ENCODE data around the gene UTP18. TPM values are rescaled to one million over a fixed set of nuclear protein-coding genes. Genes with fewer than 3 reads are reported as not detected.

The UTP18 gene
- total RNA-seq, result 10 to 100 TPM; 23.4 to 45.4 (median 36.2) TPM

- peak in 2 of 4 donors; percentile 62 to 66 for TF ChIP-seq POLR2A (IDR thresholded peaks at IDR 0.05)
- TF ChIP-seq CTCF (IDR thresholded peaks at IDR 0.05), result no peak
- H3K27me3 ChIP-seq, result no peaks in the 10 kb centered on the region
- H3K27ac ChIP-seq, result peak within 1 kb of the TSS; percentile 92 to 98 (median 96)
- H3K4me1 ChIP-seq, result peaks cover 12 to 66% (median 44%) of the 10 kb centered on the region in 3 donors
- intact Hi-C loops (cut with DNase I), result no loop called here
- WGBS, 2 donors, result 0% methylated on average over 4 of the region's 93 CpGs
- peaks cover 0 to 42% (median 0%) of the 10 kb centered on the region in 3 donors for H3K36me3 ChIP-seq
- H3K4me3 ChIP-seq, result peak within 1 kb of the TSS; percentile 79 to 96 (median 82)
- DNase-seq, result peak; percentile 89
- no peaks in the 10 kb centered on the region for H3K9me3 ChIP-seq
Measured at GRCh38 chr17:51260237-51261023, at the start of gene UTP18. Gene UTP18 (plus strand): TSS chr17:51260546. CDS start chr17:51260585, 39 bp downstream.

- DNase-seq, result no peak
- Histone ChIP-seq H3K9me3 (no peaks in the 10 kb centered on the region), H3K4me3 (no peak overlapping the region), H3K36me3 (peaks cover 5 to 100% (median 7%) of the 10 kb centered on the region in 3 donors), H3K4me1 (no peaks in the 10 kb centered on the region), H3K27ac (no peak overlapping the region), H3K27me3 (no peaks in the 10 kb centered on the region)
- intact Hi-C loops (cut with DNase I), result no loop called here
- TF ChIP-seq CTCF (IDR thresholded peaks at IDR 0.05) (no peak), POLR2A (IDR thresholded peaks at IDR 0.05) (no peak)
- 86 to 88% methylated on average over 1 of the region's 1 CpG for WGBS, 2 donors
Measured at GRCh38 chr17:51214920-51215319, 45.4 kb upstream of the UTP18 start.

- intact Hi-C loops (cut with DNase I), result no loop called here
- Histone ChIP-seq H3K4me3 (no peak overlapping the region), H3K27me3 (no peaks in the 10 kb centered on the region), H3K9me3 (no peaks in the 10 kb centered on the region), H3K36me3 (peaks cover 4 to 100% (median 5%) of the 10 kb centered on the region in 3 donors), H3K27ac (no peak overlapping the region), H3K4me1 (no peaks in the 10 kb centered on the region)
- 82 to 100% methylated on average over 1 of the region's 1 CpG for WGBS, 2 donors
- DNase-seq, result no peak
- TF ChIP-seq POLR2A (IDR thresholded peaks at IDR 0.05), result no peak
- TF ChIP-seq CTCF (IDR thresholded peaks at IDR 0.05), result no peak
Measured at GRCh38 chr17:51217946-51218345, 42.4 kb upstream of the UTP18 start.

GRCh38 chr17:51221322-51221721 is 39.0 kb upstream of the UTP18 start:
- WGBS, 2 donors, result 81 to 82% methylated on average over 4 of the region's 4 CpGs
- Histone ChIP-seq H3K36me3 (peaks cover 4 to 87% (median 5%) of the 10 kb centered on the region in 3 donors), H3K4me3 (no peak overlapping the region), H3K27me3 (no peaks in the 10 kb centered on the region), H3K27ac (no peak overlapping the region), H3K4me1 (peaks cover 0 to 31% (median 0%) of the 10 kb centered on the region in 3 donors), H3K9me3 (no peaks in the 10 kb centered on the region)
- intact Hi-C loops (cut with DNase I), result no loop called here
- TF ChIP-seq CTCF (IDR thresholded peaks at IDR 0.05), result no peak
- no peak for TF ChIP-seq POLR2A (IDR thresholded peaks at IDR 0.05)
- no peak for DNase-seq

Measured in esophagus squamous epithelium (tissue), 5 donors.